Measurements from ENCODE around the gene SLC16A6.
"Not testable (repeated sequence)": the region's sequence is repeated elsewhere in the genome, so short reads cannot be mapped to it uniquely, and the experiment has no call there.

SLC16A6 gene

DNA sequence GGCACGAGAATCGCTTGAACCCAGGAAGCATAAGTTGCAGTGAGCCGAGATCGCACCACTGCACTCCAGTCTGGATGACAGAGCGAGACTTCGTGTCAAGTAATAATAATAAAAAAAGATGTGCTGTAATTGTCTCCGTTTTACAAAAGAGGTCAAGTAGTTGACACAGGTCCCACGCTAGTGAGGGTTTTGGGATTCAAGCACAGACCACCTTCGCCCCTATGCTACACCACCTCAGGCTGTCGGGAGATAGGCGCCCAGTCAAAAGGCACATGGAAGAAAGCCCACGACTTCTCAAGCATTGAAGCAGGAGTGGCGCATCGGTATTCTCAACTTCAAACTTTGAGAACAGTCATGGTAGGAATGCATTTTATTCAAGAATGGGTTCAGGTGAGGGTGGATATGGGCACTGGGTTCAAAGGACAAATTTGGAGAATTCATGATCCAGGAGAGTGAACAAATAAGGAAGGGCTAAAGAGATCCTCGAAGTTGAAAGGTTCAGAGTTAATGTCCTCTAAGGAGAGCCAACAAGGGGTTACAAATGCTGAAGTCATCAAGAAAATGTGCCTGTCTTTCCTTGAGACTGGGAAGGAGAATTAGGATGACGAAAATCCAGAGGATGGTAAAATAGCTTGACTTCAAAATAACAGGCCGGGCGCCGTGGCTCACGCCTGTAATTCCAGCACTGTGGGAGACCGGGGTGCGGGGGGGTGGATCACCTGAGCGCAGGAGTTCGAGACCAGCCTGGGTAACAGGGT lies 44.5 kb downstream of the SLC16A6 start:
- no peak for DNase-seq

GRCh38 chr17:68239632-68240366 lies 51.1 kb downstream of the SLC16A6 start:
- DNase-seq = no peak

GRCh38 chr17:68238871-68239253 lies 52.1 kb downstream of the SLC16A6 start:
- no peak for DNase-seq

- no peak for DNase-seq
Measured at GRCh38 chr17:68238164-68238870, 52.6 kb downstream of the SLC16A6 start.

- not testable (repeated sequence) for DNase-seq
Measured at GRCh38 chr17:68237369-68238163, 53.4 kb downstream of the SLC16A6 start.

DNA sequence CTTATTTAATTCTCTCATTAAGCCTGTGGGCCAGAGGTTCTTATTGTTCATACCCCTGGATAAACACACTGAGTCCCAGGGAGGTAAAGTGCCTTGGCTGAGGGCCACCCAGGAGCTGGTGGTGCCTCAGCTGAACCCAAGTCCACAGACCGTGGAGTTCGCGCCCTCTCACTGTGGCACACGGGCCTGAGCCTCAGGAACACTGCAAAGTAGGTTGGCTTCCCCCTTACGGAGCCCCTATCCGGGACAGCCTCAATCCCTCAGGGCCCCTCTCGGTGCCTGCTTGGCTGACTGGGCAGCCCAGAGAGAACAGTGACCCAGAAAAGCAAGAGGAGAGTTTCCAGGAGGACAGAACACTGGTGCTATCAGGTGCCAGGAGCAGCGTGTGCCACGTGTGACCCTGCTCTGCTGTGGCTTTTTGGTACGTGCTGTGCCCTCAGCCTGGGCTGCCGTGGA lies 55.6 kb downstream of the SLC16A6 start:
- not testable (repeated sequence) for DNase-seq

GRCh38 chr17:68234726-68235335 lies 56.1 kb downstream of the SLC16A6 start:
- DNase-seq = not testable (repeated sequence)

DNA sequence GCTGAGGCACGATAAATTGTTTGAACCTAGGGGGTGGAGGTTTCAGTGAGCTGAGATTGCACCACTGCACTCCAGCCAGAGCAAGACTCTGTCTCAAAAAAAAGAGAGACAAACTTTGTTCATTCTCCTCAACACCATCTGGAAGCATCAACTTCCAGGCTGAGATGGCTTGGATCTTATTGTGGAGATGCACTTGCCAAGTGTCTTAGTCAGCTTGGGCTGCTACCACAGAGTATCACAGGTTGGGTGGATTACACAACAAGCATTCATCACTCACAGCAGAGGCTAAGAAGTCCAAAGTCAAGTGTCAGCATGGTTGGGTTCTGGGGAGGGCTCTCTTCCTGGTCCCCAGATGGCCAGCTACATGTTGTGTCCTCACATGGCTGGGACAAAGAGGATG lies 58.2 kb downstream of the SLC16A6 start:
- not testable (repeated sequence) for DNase-seq

DNA sequence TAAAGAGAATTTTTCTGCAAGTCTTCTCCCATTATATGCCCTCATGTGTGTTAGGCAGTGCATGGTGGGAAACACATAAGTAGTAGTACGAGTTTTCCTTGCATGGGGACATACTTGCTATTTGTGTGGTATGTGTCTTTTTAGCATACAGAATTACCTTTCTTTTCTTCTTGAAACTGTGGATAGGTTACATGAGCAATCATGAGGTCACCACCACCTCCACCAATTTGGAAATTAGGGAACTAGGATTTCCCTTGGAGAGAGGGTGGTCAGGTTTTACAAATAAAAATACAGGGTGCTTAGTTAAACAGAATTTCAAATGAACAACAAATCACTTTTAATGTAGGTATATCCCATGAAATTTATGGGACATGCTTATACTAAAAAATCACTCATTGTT lies 59.4 kb downstream of the SLC16A6 start:
- no peak for DNase-seq

DNA sequence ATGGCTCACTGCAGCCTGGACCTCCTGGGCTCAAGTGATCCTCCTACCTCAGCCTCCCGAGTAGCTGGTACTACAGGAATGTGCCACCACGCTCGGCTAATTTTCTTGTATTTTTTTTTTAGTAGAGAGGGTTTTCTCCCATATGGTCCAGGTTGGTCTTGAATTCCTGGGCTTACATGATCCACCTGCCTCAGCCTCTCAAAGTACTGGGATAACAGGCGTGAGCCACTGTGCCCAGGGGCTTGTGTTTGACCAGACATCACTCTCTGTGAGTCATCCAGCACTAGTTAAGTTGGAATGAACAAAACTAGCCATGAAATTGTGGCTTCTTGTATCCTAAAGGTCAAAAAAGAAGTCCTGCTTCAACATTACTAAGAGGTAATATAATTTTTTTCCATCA lies 59.8 kb downstream of the SLC16A6 start:
- not testable (repeated sequence) for DNase-seq

GRCh38 chr17:68229619-68230018 lies 61.3 kb downstream of the SLC16A6 start:
- no peak for DNase-seq

- DNase-seq = no peak
Measured at GRCh38 chr17:68228817-68229570, 61.9 kb downstream of the SLC16A6 start.

DNA sequence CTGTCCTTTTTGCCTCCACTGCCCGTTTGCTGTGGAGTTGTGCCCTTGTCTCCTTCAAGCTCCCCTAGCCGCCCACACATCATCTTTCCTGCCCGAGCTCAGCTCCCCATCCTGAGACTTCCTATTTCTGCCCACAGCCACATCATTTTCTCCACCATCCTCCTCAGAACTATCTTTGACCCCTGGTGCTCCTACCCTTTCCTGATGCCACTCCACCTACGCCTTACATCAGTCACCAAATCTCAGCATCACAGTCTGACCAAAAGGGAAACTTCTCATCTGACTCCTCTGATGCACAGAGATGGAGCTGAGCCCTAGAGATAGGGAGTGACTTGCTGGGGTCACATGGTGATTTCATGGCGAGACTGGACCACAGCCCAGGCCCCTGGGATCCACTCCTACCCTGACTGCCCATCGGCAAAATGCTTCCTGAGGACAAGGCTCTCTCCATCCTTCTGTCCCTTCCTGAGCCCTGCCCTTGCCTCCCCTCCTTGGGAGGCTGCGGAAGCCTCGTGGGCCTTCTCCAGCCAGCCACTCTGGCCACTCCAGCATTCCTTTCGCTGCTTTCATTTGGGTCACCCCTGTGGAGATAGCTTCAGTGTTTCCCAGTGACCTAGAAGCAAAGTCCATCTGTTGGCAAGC lies 62.8 kb downstream of the SLC16A6 start:
- DNase-seq = not testable (repeated sequence)

GRCh38 chr17:68225055-68225454 lies 65.9 kb downstream of the SLC16A6 start:
- DNase-seq = not testable (repeated sequence)

DNA sequence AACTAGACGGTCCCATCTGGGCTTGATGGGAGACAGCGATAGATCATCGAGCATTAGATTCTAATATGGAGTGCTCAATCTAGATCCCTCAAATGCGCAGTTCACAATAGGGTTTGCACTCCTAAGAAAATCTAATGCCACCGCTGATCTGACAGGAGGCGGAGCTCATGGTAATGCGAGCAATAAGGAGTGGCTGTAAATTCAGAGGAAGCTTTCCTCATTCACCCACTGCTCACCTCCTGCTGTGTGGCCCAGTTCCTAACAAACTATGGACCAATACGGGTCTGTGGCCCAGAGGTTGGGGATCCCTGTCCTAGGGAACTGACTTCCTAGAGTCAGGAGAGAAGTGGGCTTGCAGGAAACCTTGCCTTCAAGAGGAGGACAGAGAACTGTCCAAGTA lies 68.3 kb downstream of the SLC16A6 start:
- DNase-seq = no peak

GRCh38 chr17:68221786-68222185 lies 69.1 kb downstream of the SLC16A6 start:
- DNase-seq = no peak

DNA sequence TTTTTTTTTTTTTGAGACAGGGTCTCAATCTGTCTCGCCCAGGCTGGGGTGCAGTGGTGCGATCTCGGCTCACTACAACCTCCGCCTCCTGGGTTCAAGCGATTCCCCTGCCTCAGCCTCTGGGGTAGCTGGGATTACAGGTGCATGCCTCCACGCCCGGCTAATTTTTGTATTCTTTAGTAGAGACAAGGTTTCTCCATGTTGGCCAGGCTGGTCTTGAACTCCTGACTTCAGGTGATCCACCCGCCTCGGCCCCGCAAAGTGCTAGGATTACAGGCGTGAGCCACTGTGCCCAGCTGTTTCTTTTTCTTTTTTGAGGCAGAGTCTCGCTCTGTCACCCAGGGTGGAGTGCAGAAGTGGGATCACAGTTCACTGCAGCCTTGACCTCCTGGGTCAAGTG lies 70.1 kb downstream of the SLC16A6 start:
- DNase-seq = not testable (repeated sequence)

DNA sequence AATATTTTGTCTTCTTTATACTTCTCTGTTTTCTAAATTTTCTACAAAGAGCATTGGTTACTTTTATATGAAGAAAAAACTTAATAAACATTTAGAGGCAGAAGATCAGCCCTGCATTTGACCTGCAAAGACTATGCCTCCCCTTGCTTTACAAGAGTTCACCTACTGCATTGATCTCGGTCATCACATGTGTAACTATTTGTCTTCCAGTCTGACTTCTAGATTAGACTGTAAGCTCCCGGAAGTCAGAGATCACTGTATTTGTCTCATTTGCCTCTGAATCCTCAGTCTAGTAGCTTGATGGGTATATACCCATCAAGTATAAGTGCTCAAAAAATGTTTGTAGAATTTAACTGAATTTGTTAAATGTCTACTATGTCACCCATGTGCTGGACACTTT lies 70.7 kb downstream of the SLC16A6 start:
- not testable (repeated sequence) for DNase-seq

GRCh38 chr17:68219429-68219828 lies 71.5 kb downstream of the SLC16A6 start:
- DNase-seq = not testable (repeated sequence)
